ENCODE measurements around the gene SMIM1. TPM values are rescaled to one million over a fixed set of nuclear protein-coding genes. Genes with fewer than 3 reads are reported as not detected.

Gene SMIM1
- total and polyA plus RNA-seq, 3 experiments from 2014 or later = 0.80 to 1.6 (median 1.1) TPM

DNA sequence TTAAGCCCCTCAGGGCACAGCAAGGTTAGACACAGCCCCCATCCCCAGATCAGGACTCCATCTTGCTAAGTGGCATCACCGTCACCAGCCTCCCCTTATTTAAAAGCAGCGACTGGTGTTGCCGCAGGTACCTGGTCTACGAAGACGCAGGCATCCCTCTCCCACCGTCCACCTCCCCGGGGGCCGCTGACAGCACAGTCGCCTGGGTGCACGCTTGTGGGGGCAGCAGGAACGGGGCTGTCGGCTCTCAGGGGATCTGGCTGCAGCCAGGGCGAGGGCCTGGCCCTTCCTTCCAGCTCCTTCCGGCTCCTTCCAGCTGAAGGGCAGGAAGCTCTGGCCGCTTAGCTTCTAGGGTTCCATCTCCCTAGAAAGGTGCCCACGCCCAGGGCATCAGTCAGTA is 37.9 kb upstream of the SMIM1 start:
- no peak overlapping the region for H3K4me3 Mint-ChIP-seq
- DNase-seq = no peak
- H3K27ac Mint-ChIP-seq = no peak overlapping the region
- H3K9me3 Mint-ChIP-seq = no peaks in the 10 kb centered on the region
- H3K36me3 ChIP-seq (ENCODE audit: insufficient read depth, low read length) = peaks cover 5% of the 10 kb centered on the region
- POLR2A ChIA-PET = no interaction called here
- no peaks in the 10 kb centered on the region for H3K9me3 ChIP-seq (ENCODE audit: low read length)
- no peaks in the 10 kb centered on the region for H3K27me3 ChIP-seq (ENCODE audit: insufficient read depth, low read length, poor library complexity, severe bottlenecking)
- no peak overlapping the region for H3K27ac ChIP-seq (ENCODE audit: low read depth, low read length)
- no peaks in the 10 kb centered on the region for H3K4me1 ChIP-seq (ENCODE audit: insufficient read depth, low read length)
- H3K4me1 Mint-ChIP-seq = no peaks in the 10 kb centered on the region
- CTCF ChIA-PET = no interaction called here
- peaks cover 0 to 13% (median 4%) of the 10 kb centered on the region in 3 donors for H3K36me3 Mint-ChIP-seq
- peaks cover 0 to 2% of the 10 kb centered on the region in 2 donors for H3K27me3 Mint-ChIP-seq
- H3K4me3 ChIP-seq (ENCODE audit: low read length) = no peak overlapping the region

DNA sequence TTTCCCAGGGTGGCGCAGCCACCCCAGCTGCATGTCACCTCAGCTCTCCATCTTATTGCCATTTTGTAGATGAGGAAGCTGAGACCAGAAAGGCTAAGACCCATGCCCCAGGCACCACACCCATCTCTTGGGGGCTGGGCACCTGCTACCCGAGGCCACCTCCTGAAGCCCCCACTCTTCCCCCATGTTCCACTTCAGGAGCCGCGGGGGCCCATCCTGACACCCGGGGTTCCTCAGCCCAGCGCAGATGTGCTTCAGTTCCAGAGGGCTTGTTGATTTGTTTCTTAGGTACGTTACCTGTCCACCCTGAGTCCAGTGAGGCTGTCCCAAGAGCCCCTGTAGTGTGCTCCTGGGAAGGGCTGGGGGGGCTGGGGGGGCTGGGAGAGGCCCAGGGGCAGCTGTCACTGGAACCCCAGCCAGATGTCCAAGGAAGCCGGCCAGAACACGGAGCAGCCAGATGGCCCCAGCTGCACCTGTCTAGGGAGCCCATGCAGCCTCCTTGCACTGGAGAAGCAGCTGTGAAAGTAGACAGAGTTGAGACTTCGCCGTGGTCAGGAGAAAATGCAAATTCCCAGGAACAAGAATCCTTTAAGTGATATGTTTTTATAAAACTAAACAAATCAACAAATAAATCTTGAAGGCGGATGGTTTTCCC is 37.4 kb upstream of the SMIM1 start:
- DNase-seq = no peak
- Histone ChIP-seq H3K4me3 (ENCODE audit: low read length) (no peak overlapping the region), H3K27me3 (ENCODE audit: insufficient read depth, low read length, poor library complexity, severe bottlenecking) (no peaks in the 10 kb centered on the region), H3K27ac (ENCODE audit: low read depth, low read length) (no peak overlapping the region), H3K36me3 (ENCODE audit: insufficient read depth, low read length) (peaks cover 10% of the 10 kb centered on the region), H3K4me1 (ENCODE audit: insufficient read depth, low read length) (no peaks in the 10 kb centered on the region), H3K9me3 (ENCODE audit: low read length) (no peaks in the 10 kb centered on the region)
- Mint-ChIP-seq H3K27ac (no peak overlapping the region), H3K9me3 (no peaks in the 10 kb centered on the region), H3K27me3 (peaks cover 0 to 2% of the 10 kb centered on the region in 2 donors), H3K4me1 (no peaks in the 10 kb centered on the region), H3K36me3 (peaks cover 0 to 13% (median 4%) of the 10 kb centered on the region in 3 donors), H3K4me3 (no peak overlapping the region)
- ChIA-PET POLR2A (no interaction called here), CTCF (no interaction called here)

DNA sequence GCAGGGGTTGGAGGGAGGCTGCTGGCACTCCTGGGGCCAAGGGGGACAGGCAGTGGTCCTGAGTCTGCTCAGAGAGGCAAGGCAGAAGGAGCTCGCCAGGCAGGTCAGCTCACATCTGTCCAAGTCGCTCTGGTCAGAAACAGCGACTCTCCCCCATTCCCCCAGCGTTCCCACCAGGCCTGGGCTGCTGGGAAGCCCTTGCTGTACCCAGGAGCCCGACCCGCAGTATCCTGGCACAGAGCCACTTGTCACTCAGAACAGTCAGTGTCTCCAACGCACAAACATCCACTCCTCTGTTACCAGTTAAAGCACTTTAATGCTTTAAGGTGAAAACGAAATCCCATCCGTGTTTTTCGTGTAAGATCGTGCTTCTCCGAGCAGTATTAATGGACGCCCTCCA is 36.9 kb upstream of the SMIM1 start:
- Histone ChIP-seq H3K27ac (ENCODE audit: low read depth, low read length) (no peak overlapping the region), H3K4me3 (ENCODE audit: low read length) (no peak overlapping the region), H3K9me3 (ENCODE audit: low read length) (no peaks in the 10 kb centered on the region), H3K27me3 (ENCODE audit: insufficient read depth, low read length, poor library complexity, severe bottlenecking) (no peaks in the 10 kb centered on the region), H3K36me3 (ENCODE audit: insufficient read depth, low read length) (peaks cover 10% of the 10 kb centered on the region), H3K4me1 (ENCODE audit: insufficient read depth, low read length) (no peaks in the 10 kb centered on the region)
- Mint-ChIP-seq H3K9me3 (no peaks in the 10 kb centered on the region), H3K36me3 (peaks cover 0 to 15% (median 4%) of the 10 kb centered on the region in 3 donors), H3K27me3 (peaks cover 0 to 2% of the 10 kb centered on the region in 2 donors), H3K27ac (no peak overlapping the region), H3K4me3 (no peak overlapping the region), H3K4me1 (no peaks in the 10 kb centered on the region)
- CTCF ChIA-PET = no interaction called here
- no peak for DNase-seq
- POLR2A ChIA-PET = no interaction called here

DNA sequence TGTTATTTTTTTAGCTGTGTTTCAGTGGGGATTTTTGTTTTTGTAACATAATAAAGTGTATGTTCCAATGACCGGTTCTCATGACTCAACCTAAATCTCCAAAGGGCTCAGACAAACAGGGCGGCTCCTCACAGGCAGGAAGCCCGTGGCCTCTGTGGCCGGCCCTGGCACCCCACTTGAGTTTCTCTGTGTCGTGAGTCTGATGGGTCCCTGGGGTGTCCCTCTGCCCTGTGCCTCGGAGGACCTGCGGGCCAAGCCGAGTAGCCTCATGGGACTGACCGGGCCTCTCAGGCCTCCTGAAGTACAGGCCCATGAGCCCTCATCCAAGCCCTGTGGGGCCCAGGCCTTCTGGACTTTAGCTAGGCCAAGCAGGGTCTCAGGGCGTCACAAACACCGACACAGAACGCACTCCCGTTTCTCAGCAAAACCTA is 36.4 kb upstream of the SMIM1 start:
- H3K27me3 ChIP-seq (ENCODE audit: insufficient read depth, low read length, poor library complexity, severe bottlenecking) = no peaks in the 10 kb centered on the region
- H3K27me3 Mint-ChIP-seq = peaks cover 0 to 2% of the 10 kb centered on the region in 2 donors
- H3K27ac Mint-ChIP-seq = no peak overlapping the region
- peaks cover 10% of the 10 kb centered on the region for H3K36me3 ChIP-seq (ENCODE audit: insufficient read depth, low read length)
- H3K36me3 Mint-ChIP-seq = peaks cover 0 to 17% (median 4%) of the 10 kb centered on the region in 3 donors
- no peaks in the 10 kb centered on the region for H3K4me1 ChIP-seq (ENCODE audit: insufficient read depth, low read length)
- DNase-seq = no peak
- H3K4me1 Mint-ChIP-seq = no peaks in the 10 kb centered on the region
- ChIA-PET CTCF (no interaction called here), POLR2A (no interaction called here)
- no peak overlapping the region for H3K27ac ChIP-seq (ENCODE audit: low read depth, low read length)
- no peaks in the 10 kb centered on the region for H3K9me3 ChIP-seq (ENCODE audit: low read length)
- no peaks in the 10 kb centered on the region for H3K9me3 Mint-ChIP-seq
- H3K4me3 ChIP-seq (ENCODE audit: low read length) = no peak overlapping the region
- no peak overlapping the region for H3K4me3 Mint-ChIP-seq

DNA sequence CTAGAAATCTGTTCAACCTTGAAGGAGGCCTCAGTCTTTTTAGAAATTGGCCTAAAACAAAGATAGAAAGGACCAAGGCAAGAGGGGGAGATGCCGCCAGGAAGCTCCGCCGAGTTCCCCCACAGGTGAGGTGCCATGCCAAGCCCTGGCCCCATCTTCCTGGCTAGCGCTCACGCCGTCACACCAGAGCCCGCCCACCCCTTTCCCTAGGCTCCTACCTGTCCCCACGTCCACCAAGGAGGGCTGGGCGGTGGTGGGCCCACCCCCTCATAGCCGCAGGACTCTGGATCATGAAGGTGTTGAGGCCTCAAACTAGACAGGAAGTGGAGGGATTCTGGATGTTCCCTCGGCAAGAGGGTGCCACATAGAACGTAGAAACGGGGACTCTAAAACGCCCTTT is 35.8 kb upstream of the SMIM1 start:
- CTCF ChIA-PET = no interaction called here
- no peak for DNase-seq
- no peak overlapping the region for H3K4me3 Mint-ChIP-seq
- Histone ChIP-seq H3K27ac (ENCODE audit: low read depth, low read length) (no peak overlapping the region), H3K4me1 (ENCODE audit: insufficient read depth, low read length) (no peaks in the 10 kb centered on the region), H3K9me3 (ENCODE audit: low read length) (no peaks in the 10 kb centered on the region), H3K4me3 (ENCODE audit: low read length) (no peak overlapping the region), H3K36me3 (ENCODE audit: insufficient read depth, low read length) (peaks cover 10% of the 10 kb centered on the region), H3K27me3 (ENCODE audit: insufficient read depth, low read length, poor library complexity, severe bottlenecking) (no peaks in the 10 kb centered on the region)
- no peaks in the 10 kb centered on the region for H3K9me3 Mint-ChIP-seq
- peaks cover 0 to 2% of the 10 kb centered on the region in 2 donors for H3K27me3 Mint-ChIP-seq
- H3K4me1 Mint-ChIP-seq = no peaks in the 10 kb centered on the region
- peaks cover 4 to 21% (median 4%) of the 10 kb centered on the region in 3 donors for H3K36me3 Mint-ChIP-seq
- POLR2A ChIA-PET = no interaction called here
- peak overlapping the region in 1 of 8 donors; percentile 14 for H3K27ac Mint-ChIP-seq

DNA sequence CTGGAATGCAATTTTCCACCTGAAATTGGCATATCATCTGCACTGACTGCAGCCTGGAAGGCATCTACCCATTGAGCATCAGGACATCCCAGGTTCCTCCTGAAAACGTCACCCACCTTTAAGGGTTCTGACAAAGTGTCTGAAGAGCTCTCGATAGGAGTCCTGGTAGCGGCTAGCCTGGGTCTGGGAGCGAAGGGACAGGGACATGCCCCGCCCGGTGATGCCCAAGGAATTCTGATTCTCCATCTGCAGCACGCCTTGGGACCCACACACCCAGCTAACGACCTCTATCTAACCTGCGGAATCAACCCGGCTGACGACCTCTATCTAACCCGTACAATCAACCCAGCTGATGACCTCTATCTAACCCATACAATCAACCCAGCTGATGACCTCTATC is 33.6 kb upstream of the SMIM1 start:
- POLR2A ChIA-PET = no interaction called here
- Histone ChIP-seq H3K4me1 (ENCODE audit: insufficient read depth, low read length) (no peaks in the 10 kb centered on the region), H3K27ac (ENCODE audit: low read depth, low read length) (no peak overlapping the region), H3K36me3 (ENCODE audit: insufficient read depth, low read length) (peaks cover 10% of the 10 kb centered on the region), H3K4me3 (ENCODE audit: low read length) (no peak overlapping the region), H3K9me3 (ENCODE audit: low read length) (no peaks in the 10 kb centered on the region), H3K27me3 (ENCODE audit: insufficient read depth, low read length, poor library complexity, severe bottlenecking) (no peaks in the 10 kb centered on the region)
- Mint-ChIP-seq H3K27ac (no peak overlapping the region), H3K36me3 (peaks cover 4 to 37% (median 4%) of the 10 kb centered on the region in 3 donors), H3K9me3 (no peaks in the 10 kb centered on the region), H3K4me3 (no peak overlapping the region), H3K4me1 (peaks cover 0 to 5% (median 4%) of the 10 kb centered on the region in 3 donors), H3K27me3 (no peaks in the 10 kb centered on the region)
- no peak for DNase-seq
- CTCF ChIA-PET = no interaction called here

DNA sequence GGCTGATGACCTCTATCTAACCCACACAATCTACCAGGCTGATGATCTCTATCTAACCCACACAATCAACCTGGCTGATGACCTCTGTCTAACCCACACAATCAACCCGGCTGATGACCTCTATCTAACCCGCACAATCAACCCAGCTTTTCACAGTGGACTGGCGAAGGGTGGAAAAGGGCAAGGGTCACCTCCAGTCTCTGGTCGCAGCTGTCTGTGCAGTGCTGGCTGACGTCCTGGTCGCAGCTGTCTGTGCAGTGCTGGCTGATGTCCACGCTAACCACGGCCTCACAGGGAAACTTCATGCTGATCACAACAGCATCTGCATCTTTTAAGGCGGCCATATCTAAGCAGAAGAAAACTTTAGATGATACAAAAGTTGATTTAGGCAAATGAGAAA is 32.5 kb upstream of the SMIM1 start:
- Histone ChIP-seq H3K4me1 (ENCODE audit: insufficient read depth, low read length) (no peaks in the 10 kb centered on the region), H3K36me3 (ENCODE audit: insufficient read depth, low read length) (peaks cover 10% of the 10 kb centered on the region), H3K27ac (ENCODE audit: low read depth, low read length) (no peak overlapping the region), H3K9me3 (ENCODE audit: low read length) (no peaks in the 10 kb centered on the region), H3K27me3 (ENCODE audit: insufficient read depth, low read length, poor library complexity, severe bottlenecking) (no peaks in the 10 kb centered on the region), H3K4me3 (ENCODE audit: low read length) (no peak overlapping the region)
- Mint-ChIP-seq H3K4me3 (no peak overlapping the region), H3K27ac (no peak overlapping the region), H3K4me1 (peaks cover 2 to 11% (median 7%) of the 10 kb centered on the region in 3 donors), H3K36me3 (peaks cover 4 to 37% (median 4%) of the 10 kb centered on the region in 3 donors), H3K9me3 (no peaks in the 10 kb centered on the region), H3K27me3 (no peaks in the 10 kb centered on the region)
- CTCF ChIA-PET = no interaction called here
- POLR2A ChIA-PET = no interaction called here
- DNase-seq = no peak

DNA sequence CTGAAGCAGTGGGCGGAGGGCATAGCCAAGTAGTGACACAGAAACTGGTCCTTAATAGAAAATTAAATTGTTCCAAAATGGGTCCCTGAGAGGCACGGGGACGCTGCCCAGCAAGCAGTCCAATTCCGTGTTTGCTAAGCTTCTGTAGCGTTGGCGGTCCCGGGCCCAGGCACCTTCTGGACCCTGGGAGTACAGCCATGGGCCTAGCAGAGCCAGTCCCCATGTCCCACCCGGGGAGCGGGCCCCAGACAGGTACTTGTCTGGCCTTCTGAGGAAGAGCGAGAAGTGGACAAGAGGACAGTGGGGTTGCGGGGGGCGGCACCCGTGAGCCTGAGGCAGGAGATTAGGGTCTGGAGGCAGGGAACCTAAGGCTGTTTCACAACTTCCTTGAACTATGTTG is 31.8 kb upstream of the SMIM1 start:
- CTCF ChIA-PET = no interaction called here

More for the DNA sequence above, 31.8 kb upstream of the SMIM1 start:
- H3K9me3 ChIP-seq (ENCODE audit: low read length) = no peaks in the 10 kb centered on the region
- Mint-ChIP-seq H3K9me3 (no peaks in the 10 kb centered on the region), H3K36me3 (peaks cover 4 to 35% (median 4%) of the 10 kb centered on the region in 3 donors), H3K27me3 (peaks cover 0 to under 1% of the 10 kb centered on the region in 2 donors), H3K27ac (peak overlapping the region in 1 of 8 donors; percentile 60), H3K4me3 (no peak overlapping the region), H3K4me1 (peaks cover 5 to 18% (median 13%) of the 10 kb centered on the region in 3 donors)
- no peak overlapping the region for H3K4me3 ChIP-seq (ENCODE audit: low read length)
- no peaks in the 10 kb centered on the region for H3K4me1 ChIP-seq (ENCODE audit: insufficient read depth, low read length)
- no peaks in the 10 kb centered on the region for H3K27me3 ChIP-seq (ENCODE audit: insufficient read depth, low read length, poor library complexity, severe bottlenecking)
- POLR2A ChIA-PET = no interaction called here
- DNase-seq = peak in 1 of 5 donors; percentile 17
- H3K36me3 ChIP-seq (ENCODE audit: insufficient read depth, low read length) = peaks cover 10% of the 10 kb centered on the region
- no peak overlapping the region for H3K27ac ChIP-seq (ENCODE audit: low read depth, low read length)
